Amniotic epithelial cell (primary cell): Measurements from ENCODE around the gene FASN.

Experiments used
- DNase-seq: peaks from one replicate; pipeline ENCODE4 v3.0.0-alpha.2; 2010; ENCODE audit warnings: low read depth

FASN gene

GRCh38 chr17:82117139-82118090 lies 19.4 kb upstream of the FASN start:
- no peak for DNase-seq

GRCh38 chr17:82116246-82116645 lies 18.2 kb upstream of the FASN start:
- no peak for DNase-seq

- no peak for DNase-seq
Measured at GRCh38 chr17:82114872-82115271, 16.8 kb upstream of the FASN start.

DNA sequence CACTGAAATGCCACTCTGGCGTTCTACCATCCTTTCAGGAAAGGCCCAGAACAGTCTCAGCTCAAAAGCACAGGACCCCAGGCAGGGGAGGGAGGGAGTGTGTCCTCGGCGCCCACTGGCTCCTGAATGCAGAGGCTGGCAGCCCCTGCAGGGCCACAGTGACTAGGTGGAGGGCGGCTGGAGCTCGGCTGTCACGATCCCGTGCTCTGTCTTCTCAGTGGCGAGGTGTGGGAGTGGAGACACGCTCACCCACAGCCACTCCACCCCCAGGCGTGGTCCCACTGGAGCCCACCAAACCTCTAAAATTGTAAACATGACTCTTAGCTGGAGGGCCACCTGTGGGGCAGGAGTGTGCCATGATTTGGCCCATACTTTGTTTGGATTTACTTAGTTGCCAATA lies 16.4 kb upstream of the FASN start:
- no peak for DNase-seq

- no peak for DNase-seq
Measured at GRCh38 chr17:82113941-82114340, 15.9 kb upstream of the FASN start.

- DNase-seq, result no peak
Measured at GRCh38 chr17:82113422-82113821, 15.4 kb upstream of the FASN start.

GRCh38 chr17:82112914-82113311 lies 14.9 kb upstream of the FASN start:
- DNase-seq, result no peak

DNA sequence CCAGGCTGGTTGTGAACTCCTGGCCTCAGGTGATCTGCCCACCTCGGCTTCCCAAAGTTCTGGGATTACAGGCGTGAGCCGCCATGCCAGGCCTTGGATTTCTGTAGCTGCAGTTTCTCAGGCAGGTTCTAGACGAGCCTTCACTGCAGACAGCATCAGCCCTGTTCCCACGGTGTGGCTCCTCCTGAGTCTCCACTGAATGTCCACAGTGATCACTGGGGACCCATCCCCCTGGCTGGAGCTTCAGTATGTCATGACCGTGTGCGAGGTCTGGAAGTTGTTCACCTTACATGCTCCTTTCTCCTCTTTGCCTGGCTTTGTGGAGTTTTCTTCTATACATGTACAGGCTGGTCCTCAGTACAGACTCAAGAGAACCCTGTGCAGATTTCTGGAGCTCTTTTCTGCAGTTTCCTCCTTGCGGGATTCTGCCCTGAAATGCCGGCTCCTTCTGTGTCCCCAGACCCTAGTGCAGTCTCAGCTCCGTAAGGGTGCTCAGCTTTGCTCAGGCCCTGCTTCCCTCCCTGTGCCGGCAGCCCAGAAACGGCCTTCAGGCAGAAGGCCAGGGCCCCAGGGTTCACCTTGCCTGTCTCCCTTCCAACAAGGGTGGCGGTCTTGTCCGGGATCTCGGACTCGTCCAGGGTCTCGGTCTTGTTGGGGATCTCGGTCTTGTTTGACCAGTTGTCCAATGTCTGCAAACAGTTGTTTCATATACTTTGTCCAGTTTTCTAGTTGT lies 14.3 kb upstream of the FASN start:
- DNase-seq, result no peak

DNA sequence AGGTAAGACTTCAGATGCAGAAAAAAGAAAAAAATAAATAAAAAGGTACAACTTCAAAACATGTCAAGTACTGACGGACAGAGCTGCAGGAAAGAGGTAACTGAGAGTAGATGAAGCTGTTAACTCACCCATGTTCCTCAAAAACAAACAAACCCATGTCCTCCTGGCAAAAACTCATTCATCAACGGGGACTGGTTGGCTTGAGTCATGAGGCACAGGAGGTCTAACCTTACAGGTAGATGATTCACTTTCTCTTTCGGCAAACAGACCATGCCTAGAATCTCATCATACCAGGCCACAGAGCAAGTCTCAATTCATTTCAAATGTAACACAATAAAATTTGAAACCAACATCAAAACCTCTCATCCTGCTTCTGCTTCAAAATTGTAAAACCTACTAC lies 12.3 kb upstream of the FASN start:
- no peak for DNase-seq

- no peak for DNase-seq
Measured at GRCh38 chr17:82108961-82109475, 11.0 kb upstream of the FASN start.

GRCh38 chr17:82108496-82108945 lies 10.5 kb upstream of the FASN start:
- DNase-seq, result no peak

- DNase-seq, result no peak
Measured at GRCh38 chr17:82108038-82108437, 10.0 kb upstream of the FASN start.

GRCh38 chr17:82107341-82107860 lies 9.4 kb upstream of the FASN start:
- DNase-seq, result no peak

DNA sequence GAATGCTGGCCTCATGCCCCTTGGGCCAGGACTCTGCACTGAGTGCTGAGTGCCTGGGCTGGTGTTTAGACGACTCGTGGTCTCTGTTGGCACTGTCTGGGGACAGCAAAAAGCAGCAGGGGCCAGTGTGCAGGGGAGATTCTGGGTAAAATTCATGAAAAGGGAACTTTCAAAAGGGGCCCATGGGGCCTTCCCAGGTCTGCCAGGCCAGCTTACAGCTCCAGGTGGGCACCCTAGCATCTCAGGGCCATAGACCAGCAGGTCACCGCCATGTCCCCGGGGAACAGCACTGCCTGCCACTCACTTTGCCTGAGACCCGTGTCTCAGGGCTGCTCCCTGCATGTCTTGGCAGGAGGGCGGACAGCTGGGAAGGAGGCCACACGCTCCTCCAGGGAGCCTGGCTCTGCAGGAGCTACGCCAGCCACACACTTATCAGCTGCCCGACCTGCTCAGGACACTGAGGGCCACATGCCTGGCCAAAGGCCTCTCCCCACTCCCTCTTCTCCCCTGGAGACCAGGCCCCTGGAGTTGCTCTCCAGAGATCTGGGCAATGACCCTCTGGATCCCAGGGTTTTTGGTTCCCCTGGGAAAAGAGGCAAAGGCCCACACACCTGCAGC lies 8.8 kb upstream of the FASN start:
- DNase-seq, result no peak

- DNase-seq, result peak; percentile 39
Measured at GRCh38 chr17:82105882-82106687, 8.0 kb upstream of the FASN start.

- DNase-seq, result no peak
Measured at GRCh38 chr17:82105417-82105881, 7.4 kb upstream of the FASN start.

DNA sequence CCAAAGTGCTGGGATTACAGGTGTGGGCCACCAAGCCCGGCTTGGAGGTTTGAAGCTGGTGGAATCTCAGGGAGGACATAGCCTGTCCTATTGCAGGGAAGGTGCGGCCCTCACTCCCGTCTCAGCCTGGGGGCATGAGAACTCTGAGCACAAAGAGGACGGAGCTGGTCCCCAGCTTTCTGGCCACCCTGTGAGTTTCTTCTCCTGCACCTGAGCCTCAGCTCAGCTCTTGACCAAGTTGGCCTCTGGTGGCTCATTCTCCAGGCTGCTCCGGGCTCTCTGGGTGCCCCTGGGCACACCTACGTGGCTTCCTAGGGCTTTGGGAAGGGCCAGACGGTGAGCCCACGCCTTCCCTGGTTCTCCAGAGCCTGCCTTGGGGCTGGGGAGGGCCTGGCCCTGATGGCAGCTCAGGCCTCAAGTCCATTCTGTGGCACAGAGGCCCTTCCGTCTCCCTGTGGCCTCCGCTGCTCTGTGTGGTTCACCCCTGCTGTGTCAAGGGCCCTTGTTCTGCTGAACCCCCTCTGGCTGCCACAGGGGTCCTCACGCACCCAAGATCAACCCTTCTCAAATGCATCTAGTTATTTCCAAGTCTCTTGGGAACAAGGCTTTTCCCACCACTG lies 6.9 kb upstream of the FASN start:
- no peak for DNase-seq

GRCh38 chr17:82103553-82104451 lies 5.8 kb upstream of the FASN start:
- DNase-seq, result peak; percentile 66

GRCh38 chr17:82101767-82102679 lies 4.0 kb upstream of the FASN start:
- DNase-seq, result no peak
